SW 1271 (cell line): Measurements from ENCODE around the gene SMAD9.
A peak's percentile ranks its signal among the peaks of the same experiment; 100 is the strongest.

Experiments used
- DNase-seq, 2 experiments: peaks; one replicate each; lab custom pipeline; 2025; lab: John Stamatoyannopoulos, UW

SMAD9 gene

GRCh38 chr13:36919833-36920615 lies at the start of gene SMAD9:
SMAD9 (minus strand) TSS chr13:36920238; CDS start chr13:36879689, 40,549 bp downstream.
- peak; percentile 1 to 12 for DNase-seq

GRCh38 chr13:36966404-36966803 lies 46.4 kb upstream of the SMAD9 start:
- no peak for DNase-seq

GRCh38 chr13:36965767-36966166 lies 45.7 kb upstream of the SMAD9 start:
- DNase-seq = peak; percentile 51 to 79

- DNase-seq = no peak
These were observed 39.5 kb upstream of the SMAD9 start for GRCh38 chr13:36959456-36960116.

GRCh38 chr13:36954542-36954941 lies 34.5 kb upstream of the SMAD9 start:
- no peak for DNase-seq

- DNase-seq = no peak
These were observed 30.9 kb upstream of the SMAD9 start for GRCh38 chr13:36950920-36951319.

GRCh38 chr13:36950330-36950729 lies 30.3 kb upstream of the SMAD9 start:
- DNase-seq = no peak

GRCh38 chr13:36945078-36945477 lies 25.0 kb upstream of the SMAD9 start:
- no peak for DNase-seq

GRCh38 chr13:36925603-36926002 lies 5.6 kb upstream of the SMAD9 start:
- no peak for DNase-seq

- DNase-seq = no peak
These were observed 4.0 kb upstream of the SMAD9 start for GRCh38 chr13:36924001-36924400.

- DNase-seq = no peak
These were observed 1.7 kb upstream of the SMAD9 start for GRCh38 chr13:36921631-36922301.

- DNase-seq = no peak
These were observed 663 bp upstream of the SMAD9 start for GRCh38 chr13:36920616-36921185.

GRCh38 chr13:36919171-36919832 lies 736 bp downstream of the SMAD9 start:
- DNase-seq = no peak

- no peak for DNase-seq
These were observed 1.5 kb downstream of the SMAD9 start for GRCh38 chr13:36918246-36919131.

GRCh38 chr13:36917311-36917710 lies 2.7 kb downstream of the SMAD9 start:
- DNase-seq = no peak

- DNase-seq = no peak
These were observed 4.0 kb downstream of the SMAD9 start for GRCh38 chr13:36915896-36916640.

GRCh38 chr13:36915106-36915505 lies 4.9 kb downstream of the SMAD9 start:
- DNase-seq = no peak

GRCh38 chr13:36914648-36915047 lies 5.4 kb downstream of the SMAD9 start:
- no peak for DNase-seq

- DNase-seq = no peak
These were observed 6.6 kb downstream of the SMAD9 start for GRCh38 chr13:36913463-36913862.

- DNase-seq = no peak
These were observed 7.1 kb downstream of the SMAD9 start for GRCh38 chr13:36912973-36913372.
